Progenitor cell of endocrine pancreas (in vitro differentiated cells): ENCODE data around the gene OPRL1. TPM values are rescaled to one million over a fixed set of nuclear protein-coding genes. Genes with fewer than 3 reads are reported as not detected.
"Not testable (repeated sequence)": the region's sequence is repeated elsewhere in the genome, so short reads cannot be mapped to it uniquely, and the experiment has no call there.

ENCODE experiments used
- DNase-seq: peaks from one replicate; pipeline ENCODE4 v3.0.0; 2021; ENCODE audit warnings: low spot score; ENCODE audit not compliant: unreplicated experiment
- H3K27ac Mint-ChIP-seq: 2 replicates; pipeline ENCODE4 v1.8.0; 2021; ENCODE audit warnings: mild to moderate bottlenecking, moderate library complexity, mixed read lengths
- H3K27me3 Mint-ChIP-seq: 2 replicates; pipeline ENCODE4 v1.8.0; 2021; ENCODE audit warnings: mixed read lengths
- H3K36me3 Mint-ChIP-seq: 2 replicates; pipeline ENCODE4 v1.8.0; 2022; ENCODE audit warnings: mixed read lengths; ENCODE audit not compliant: insufficient read depth
- H3K4me1 Mint-ChIP-seq: 2 replicates; pipeline ENCODE4 v1.8.0; 2021; ENCODE audit warnings: low read depth, mixed read lengths
- H3K4me3 Mint-ChIP-seq: 2 replicates; pipeline ENCODE4 v1.8.0; 2021; ENCODE audit warnings: low read depth, mild to moderate bottlenecking, moderate library complexity, mixed read lengths
- H3K9me3 Mint-ChIP-seq: 2 replicates; pipeline ENCODE4 v1.8.0; 2021; ENCODE audit warnings: low read depth, mixed read lengths
- CTCF ChIP-seq: fragments of 200-600 bp; sonication (generic); IDR thresholded peaks from one replicate; pipeline ENCODE4 v1.5.0; 2021; ENCODE audit warnings: antibody characterized with exemption, mild to moderate bottlenecking; ENCODE audit not compliant: unreplicated experiment
- total RNA-seq: library from RNA; stranded (reverse); gene quantifications from 2 replicates; pipeline ENCODE4 v1.2.1, GENCODE V29; 2021

OPRL1 gene
- total RNA-seq, 1 donor from 2014 or later: 1.5 TPM

GRCh38 chr20:64130876-64131275, 51.0 kb downstream of the OPRL1 start:
- no peak overlapping the region for H3K4me3 Mint-ChIP-seq
- no peak for TF ChIP-seq CTCF
- peaks cover 2% of the 10 kb centered on the region for H3K36me3 Mint-ChIP-seq
- peaks cover 18% of the 10 kb centered on the region for H3K27me3 Mint-ChIP-seq
- no peaks in the 10 kb centered on the region for H3K4me1 Mint-ChIP-seq
- peaks cover 6% of the 10 kb centered on the region for H3K9me3 Mint-ChIP-seq
- no peak for DNase-seq
- H3K27ac Mint-ChIP-seq: no peak overlapping the region

- peaks cover 6% of the 10 kb centered on the region for H3K9me3 Mint-ChIP-seq
Observed at GRCh38 chr20:64131406-64131805, 51.5 kb downstream of the OPRL1 start.

GRCh38 chr20:64133951-64134407, 54.1 kb downstream of the OPRL1 start:
- H3K4me3 Mint-ChIP-seq: no peak overlapping the region
- H3K36me3 Mint-ChIP-seq: no peaks in the 10 kb centered on the region
- peaks cover 3% of the 10 kb centered on the region for H3K9me3 Mint-ChIP-seq
- DNase-seq: no peak
- TF ChIP-seq CTCF: no peak
- no peaks in the 10 kb centered on the region for H3K4me1 Mint-ChIP-seq
- H3K27me3 Mint-ChIP-seq: peaks cover 19% of the 10 kb centered on the region
- H3K27ac Mint-ChIP-seq: no peak overlapping the region

More at GRCh38 chr20:64131406-64131805, 51.5 kb downstream of the OPRL1 start:
- H3K4me3 Mint-ChIP-seq: no peak overlapping the region
- peaks cover 22% of the 10 kb centered on the region for H3K27me3 Mint-ChIP-seq
- peak; percentile 12 for TF ChIP-seq CTCF
- H3K4me1 Mint-ChIP-seq: no peaks in the 10 kb centered on the region
- peaks cover 2% of the 10 kb centered on the region for H3K36me3 Mint-ChIP-seq
- no peak overlapping the region for H3K27ac Mint-ChIP-seq
- no peak for DNase-seq

- DNase-seq, H3K27ac Mint-ChIP-seq, H3K36me3 Mint-ChIP-seq, H3K4me3 Mint-ChIP-seq, H3K4me1 Mint-ChIP-seq, H3K9me3 Mint-ChIP-seq: not testable (repeated sequence)
- peaks cover 16% of the 10 kb centered on the region for H3K27me3 Mint-ChIP-seq
Observed at GRCh38 chr20:64134744-64135143, 54.9 kb downstream of the OPRL1 start.

GRCh38 chr20:64136004-64136710, 56.3 kb downstream of the OPRL1 start:
- peak overlapping the region; percentile 30 for H3K27ac Mint-ChIP-seq
- H3K4me3 Mint-ChIP-seq: no peak overlapping the region
- peaks cover 9% of the 10 kb centered on the region for H3K27me3 Mint-ChIP-seq
- H3K4me1 Mint-ChIP-seq: peaks cover 11% of the 10 kb centered on the region
- DNase-seq: no peak
- no peaks in the 10 kb centered on the region for H3K36me3 Mint-ChIP-seq
- no peaks in the 10 kb centered on the region for H3K9me3 Mint-ChIP-seq
- no peak for TF ChIP-seq CTCF

- Mint-ChIP-seq H3K27ac (no peak overlapping the region), H3K4me1 (peaks cover 11% of the 10 kb centered on the region)
Observed at GRCh38 chr20:64137598-64138031, 57.7 kb downstream of the OPRL1 start.

More at GRCh38 chr20:64137598-64138031, 57.7 kb downstream of the OPRL1 start:
- DNase-seq: no peak
- no peak for TF ChIP-seq CTCF
- Mint-ChIP-seq H3K4me3 (no peak overlapping the region), H3K9me3 (no peaks in the 10 kb centered on the region), H3K36me3 (no peaks in the 10 kb centered on the region), H3K27me3 (peaks cover 9% of the 10 kb centered on the region)
